HFFc6 (cell line): Measurements from ENCODE around the gene LMNTD1. TPM values are rescaled to one million over a fixed set of nuclear protein-coding genes. Genes with fewer than 3 reads are reported as not detected.

Source experiments
- DNase-seq: peaks from one replicate; pipeline ENCODE4 v3.0.0-alpha.2; 2018
- H3K27ac Mint-ChIP-seq: 2 replicates; pipeline ENCODE4 v1.8.0; 2020; ENCODE audit warnings: mild to moderate bottlenecking, mixed read lengths
- H3K27me3 Mint-ChIP-seq: 2 replicates; pipeline ENCODE4 v1.8.0; 2021; ENCODE audit warnings: mild to moderate bottlenecking, moderate library complexity, mixed read lengths; ENCODE audit not compliant: insufficient read depth
- H3K36me3 Mint-ChIP-seq: 2 replicates; pipeline ENCODE4 v1.8.0; 2021; ENCODE audit warnings: low read depth, mixed read lengths
- H3K4me1 Mint-ChIP-seq: 2 replicates; pipeline ENCODE4 v1.8.0; 2020; ENCODE audit warnings: low read depth, mixed read lengths
- H3K4me3 Mint-ChIP-seq: 2 replicates; pipeline ENCODE4 v1.8.0; 2020; ENCODE audit warnings: mild to moderate bottlenecking, moderate library complexity, mixed read lengths
- H3K9me3 Mint-ChIP-seq: 2 replicates; pipeline ENCODE4 v1.8.0; 2020; ENCODE audit warnings: mild to moderate bottlenecking, mixed read lengths
- total RNA-seq, 6 experiments: library from RNA; stranded (reverse); fragmentation: NEBNext Ultra II Directional; extraction: Animal tissue kit (Norgen Biotek cat#: 25700); gene quantifications; 2 replicates in 1 of 6; 3 replicates in 5 of 6; pipeline ENCODE4 v1.2.3, GENCODE V29; 2021
- TF ChIP-seq, protein P1 (sequence below): fragments of 200-600 bp; sonication (generic); IDR thresholded peaks from 2 replicates; pipeline ENCODE4 v1.5.0; 2021; ENCODE audit warnings: antibody characterized with exemption, mild to moderate bottlenecking

Gene LMNTD1
- total RNA-seq, 6 experiments from 2014 or later, result 0.26 to 1.0 (median 0.52) TPM

DNA sequence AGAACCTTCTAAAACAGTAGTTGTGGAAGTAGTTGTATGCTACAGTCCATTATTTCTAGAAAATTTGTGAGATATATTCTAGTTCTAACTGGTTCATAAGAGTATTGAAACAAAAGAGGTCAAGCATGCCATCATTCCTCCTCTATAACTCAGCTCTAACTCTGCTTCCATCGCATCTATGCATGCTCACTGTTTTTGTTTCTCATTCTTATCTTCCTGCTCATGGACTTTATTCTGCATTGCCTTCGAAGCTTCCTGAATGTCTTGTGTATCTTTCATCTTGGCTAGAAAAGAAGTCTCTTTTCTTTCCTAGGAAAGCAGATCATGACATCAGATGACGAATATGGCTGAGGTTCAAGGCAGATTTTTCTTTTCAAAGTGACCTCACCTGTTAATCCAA is 402 bp downstream of the LMNTD1 start:
- H3K9me3 Mint-ChIP-seq, result no peaks in the 10 kb centered on the region
- no peaks in the 10 kb centered on the region for H3K36me3 Mint-ChIP-seq
- TF ChIP-seq, protein P1, sequence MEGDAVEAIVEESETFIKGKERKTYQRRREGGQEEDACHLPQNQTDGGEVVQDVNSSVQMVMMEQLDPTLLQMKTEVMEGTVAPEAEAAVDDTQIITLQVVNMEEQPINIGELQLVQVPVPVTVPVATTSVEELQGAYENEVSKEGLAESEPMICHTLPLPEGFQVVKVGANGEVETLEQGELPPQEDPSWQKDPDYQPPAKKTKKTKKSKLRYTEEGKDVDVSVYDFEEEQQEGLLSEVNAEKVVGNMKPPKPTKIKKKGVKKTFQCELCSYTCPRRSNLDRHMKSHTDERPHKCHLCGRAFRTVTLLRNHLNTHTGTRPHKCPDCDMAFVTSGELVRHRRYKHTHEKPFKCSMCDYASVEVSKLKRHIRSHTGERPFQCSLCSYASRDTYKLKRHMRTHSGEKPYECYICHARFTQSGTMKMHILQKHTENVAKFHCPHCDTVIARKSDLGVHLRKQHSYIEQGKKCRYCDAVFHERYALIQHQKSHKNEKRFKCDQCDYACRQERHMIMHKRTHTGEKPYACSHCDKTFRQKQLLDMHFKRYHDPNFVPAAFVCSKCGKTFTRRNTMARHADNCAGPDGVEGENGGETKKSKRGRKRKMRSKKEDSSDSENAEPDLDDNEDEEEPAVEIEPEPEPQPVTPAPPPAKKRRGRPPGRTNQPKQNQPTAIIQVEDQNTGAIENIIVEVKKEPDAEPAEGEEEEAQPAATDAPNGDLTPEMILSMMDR, result no peak
- H3K27me3 Mint-ChIP-seq, result no peaks in the 10 kb centered on the region
- peak; percentile 81 for DNase-seq
- peak overlapping the region; percentile 18 for H3K4me3 Mint-ChIP-seq
- H3K27ac Mint-ChIP-seq, result peak overlapping the region; percentile 87
- H3K4me1 Mint-ChIP-seq, result peaks cover 39% of the 10 kb centered on the region

DNA sequence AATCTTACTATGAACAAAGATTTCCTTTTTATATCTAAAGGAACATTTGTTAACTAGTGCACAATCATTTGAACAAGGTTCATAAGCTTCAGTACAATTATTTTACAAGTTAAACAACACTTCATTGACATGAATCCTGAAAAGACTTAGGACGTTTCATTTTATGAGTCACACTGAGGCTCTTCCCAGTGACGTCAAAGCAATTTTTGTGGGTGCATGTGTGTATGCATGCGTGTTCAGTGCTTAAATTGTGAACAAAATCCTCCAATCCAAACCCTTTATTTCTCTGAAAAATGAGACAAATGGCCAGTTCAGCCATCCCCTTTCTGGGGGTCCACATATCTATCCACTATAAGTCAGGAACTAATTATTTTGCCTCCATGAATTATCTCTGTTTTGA is 2.9 kb downstream of the LMNTD1 start:
- DNase-seq, result no peak
- H3K4me1 Mint-ChIP-seq, result peaks cover 42% of the 10 kb centered on the region
- no peaks in the 10 kb centered on the region for H3K27me3 Mint-ChIP-seq
- H3K9me3 Mint-ChIP-seq, result no peaks in the 10 kb centered on the region
- TF ChIP-seq, protein P1, result no peak
- peak overlapping the region; percentile 34; the same call in 1 of the 2 replicates for H3K27ac Mint-ChIP-seq
- H3K4me3 Mint-ChIP-seq, result no peak overlapping the region
- H3K36me3 Mint-ChIP-seq, result no peaks in the 10 kb centered on the region

DNA sequence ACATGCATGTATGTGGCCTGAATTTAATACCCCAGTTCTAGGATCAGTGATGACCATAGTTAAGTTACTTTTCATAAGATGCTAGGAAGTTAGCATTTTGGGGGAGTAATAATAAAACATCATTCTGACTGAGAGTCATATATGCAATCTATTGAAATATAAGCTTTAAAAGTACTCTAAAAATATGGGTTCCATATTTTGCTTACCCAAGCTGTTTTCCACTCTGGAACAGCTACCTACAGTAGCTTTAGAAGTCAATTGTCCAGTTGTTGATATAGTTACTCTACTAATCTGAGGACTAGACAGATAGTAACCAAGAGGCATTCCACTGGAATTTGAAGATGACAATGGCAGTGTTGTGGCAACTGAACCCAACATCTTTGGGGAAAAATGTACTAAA is 4.0 kb downstream of the LMNTD1 start:
- Mint-ChIP-seq H3K4me3 (no peak overlapping the region), H3K9me3 (no peaks in the 10 kb centered on the region), H3K4me1 (peaks cover 42% of the 10 kb centered on the region), H3K36me3 (no peaks in the 10 kb centered on the region), H3K27me3 (no peaks in the 10 kb centered on the region), H3K27ac (no peak overlapping the region)
- TF ChIP-seq, protein P1, result no peak
- no peak for DNase-seq

DNA sequence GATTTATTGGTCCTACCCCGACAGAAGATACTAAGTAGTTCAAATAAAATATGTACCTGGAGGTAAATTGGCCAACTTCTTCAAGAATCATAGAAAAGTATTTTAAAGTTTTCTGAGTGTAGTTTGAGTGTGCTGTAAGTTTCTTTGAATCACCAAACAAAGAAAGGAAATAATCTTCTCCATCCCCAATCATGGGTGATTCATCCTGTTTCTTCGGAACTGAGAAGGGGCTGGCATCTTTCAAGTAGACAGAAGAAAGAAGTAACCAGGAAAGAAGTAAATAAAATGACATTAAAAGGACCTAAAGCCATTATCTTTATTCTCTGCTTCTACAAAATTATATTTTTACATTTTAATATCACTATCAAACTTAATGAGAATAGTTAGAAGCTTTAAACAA is 6.8 kb downstream of the LMNTD1 start:
- DNase-seq, result no peak
- Mint-ChIP-seq H3K4me3 (no peak overlapping the region), H3K27ac (no peak overlapping the region), H3K9me3 (no peaks in the 10 kb centered on the region), H3K36me3 (no peaks in the 10 kb centered on the region), H3K27me3 (no peaks in the 10 kb centered on the region; the same call in none of the 2 replicates), H3K4me1 (peaks cover 22% of the 10 kb centered on the region)
- TF ChIP-seq, protein P1, result no peak

DNA sequence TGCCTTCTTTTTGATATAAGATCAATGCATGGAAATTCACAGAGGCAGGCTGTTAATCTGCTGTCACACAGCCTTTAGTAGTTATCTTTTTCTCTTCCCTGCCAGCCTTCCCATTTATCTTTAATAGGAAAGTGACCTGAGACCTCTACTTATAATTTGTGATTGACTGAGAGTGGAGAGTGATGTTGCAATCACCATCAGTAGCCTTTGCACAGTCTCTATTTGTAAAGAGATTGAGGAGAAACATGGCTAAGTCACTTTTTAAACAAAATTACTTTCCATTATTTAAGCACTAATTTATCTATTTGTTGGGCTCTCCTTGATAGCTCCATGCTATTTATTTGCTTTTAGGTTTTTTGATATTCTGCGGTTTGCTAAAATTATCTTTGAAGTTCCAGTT is 19.9 kb downstream of the LMNTD1 start:
- Mint-ChIP-seq H3K27ac (no peak overlapping the region), H3K4me3 (no peak overlapping the region), H3K4me1 (no peaks in the 10 kb centered on the region), H3K9me3 (no peaks in the 10 kb centered on the region), H3K36me3 (no peaks in the 10 kb centered on the region), H3K27me3 (no peaks in the 10 kb centered on the region)
- DNase-seq, result no peak
- TF ChIP-seq, protein P1, result no peak

DNA sequence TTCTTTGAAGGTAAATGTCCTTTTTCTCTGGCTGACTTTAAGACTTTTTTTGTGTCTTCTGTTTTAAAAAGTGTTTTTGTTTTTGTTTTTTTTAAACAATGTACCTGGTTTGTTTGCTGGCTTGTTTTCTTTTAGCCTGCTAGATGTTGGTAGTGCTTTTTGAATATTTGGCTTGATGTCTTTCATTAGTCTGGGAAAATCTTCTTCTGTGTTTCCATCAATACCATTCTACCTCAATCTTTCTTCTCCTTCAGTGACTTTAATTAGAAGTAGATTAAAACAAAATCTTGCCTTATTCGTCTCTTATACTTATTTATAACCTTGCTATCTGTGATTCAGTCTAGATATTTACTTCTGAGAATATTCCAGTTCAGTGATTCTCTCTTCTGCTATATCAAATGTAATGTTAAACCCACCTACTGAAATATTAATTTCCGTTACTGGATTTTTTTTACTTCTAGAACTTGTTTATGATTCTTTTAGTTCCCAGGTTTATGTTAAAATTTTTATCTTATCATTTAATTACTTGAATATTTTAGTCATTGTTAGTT is 21.5 kb downstream of the LMNTD1 start:
- Mint-ChIP-seq H3K9me3 (no peaks in the 10 kb centered on the region), H3K27ac (no peak overlapping the region), H3K4me1 (no peaks in the 10 kb centered on the region), H3K4me3 (no peak overlapping the region), H3K27me3 (no peaks in the 10 kb centered on the region), H3K36me3 (no peaks in the 10 kb centered on the region)
- DNase-seq, result no peak
- TF ChIP-seq, protein P1, result no peak
